Measurements from ENCODE around the gene REXO4.

Gene REXO4

DNA sequence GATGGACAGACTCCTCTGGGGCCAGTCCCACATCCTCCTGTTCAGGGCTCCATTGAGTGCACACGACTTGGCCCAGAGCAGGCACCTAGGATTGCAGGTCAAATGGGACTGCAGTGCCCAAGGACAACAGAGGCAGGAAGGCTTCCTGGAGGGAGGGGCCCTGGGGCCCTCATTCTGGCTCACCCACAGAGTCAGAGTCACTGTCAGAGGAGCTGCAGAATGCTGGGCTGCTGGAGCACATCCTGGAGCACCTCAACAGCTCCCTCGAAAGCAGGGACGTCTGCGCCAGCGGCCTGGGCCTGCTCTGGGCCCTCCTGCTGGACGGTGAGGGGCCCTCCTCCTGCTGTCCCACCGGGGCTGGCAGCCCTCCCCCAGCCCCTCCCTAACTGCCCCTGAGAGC lies 15.1 kb downstream of the REXO4 start:
- DNase-seq (ENCODE audit: low spot score), result no peak
- TF ChIP-seq, protein P1, sequence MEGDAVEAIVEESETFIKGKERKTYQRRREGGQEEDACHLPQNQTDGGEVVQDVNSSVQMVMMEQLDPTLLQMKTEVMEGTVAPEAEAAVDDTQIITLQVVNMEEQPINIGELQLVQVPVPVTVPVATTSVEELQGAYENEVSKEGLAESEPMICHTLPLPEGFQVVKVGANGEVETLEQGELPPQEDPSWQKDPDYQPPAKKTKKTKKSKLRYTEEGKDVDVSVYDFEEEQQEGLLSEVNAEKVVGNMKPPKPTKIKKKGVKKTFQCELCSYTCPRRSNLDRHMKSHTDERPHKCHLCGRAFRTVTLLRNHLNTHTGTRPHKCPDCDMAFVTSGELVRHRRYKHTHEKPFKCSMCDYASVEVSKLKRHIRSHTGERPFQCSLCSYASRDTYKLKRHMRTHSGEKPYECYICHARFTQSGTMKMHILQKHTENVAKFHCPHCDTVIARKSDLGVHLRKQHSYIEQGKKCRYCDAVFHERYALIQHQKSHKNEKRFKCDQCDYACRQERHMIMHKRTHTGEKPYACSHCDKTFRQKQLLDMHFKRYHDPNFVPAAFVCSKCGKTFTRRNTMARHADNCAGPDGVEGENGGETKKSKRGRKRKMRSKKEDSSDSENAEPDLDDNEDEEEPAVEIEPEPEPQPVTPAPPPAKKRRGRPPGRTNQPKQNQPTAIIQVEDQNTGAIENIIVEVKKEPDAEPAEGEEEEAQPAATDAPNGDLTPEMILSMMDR (IDR thresholded peaks at IDR 0.05; ENCODE audit: extremely low read depth, insufficient read depth, missing control alignments), result no peak
- in situ Hi-C loops (cut with MboI; ENCODE audit: low pct_unique_long_range_greater_than_20kb, low sequenced_read_pairs, unreplicated experiment), result no loop called here

DNA sequence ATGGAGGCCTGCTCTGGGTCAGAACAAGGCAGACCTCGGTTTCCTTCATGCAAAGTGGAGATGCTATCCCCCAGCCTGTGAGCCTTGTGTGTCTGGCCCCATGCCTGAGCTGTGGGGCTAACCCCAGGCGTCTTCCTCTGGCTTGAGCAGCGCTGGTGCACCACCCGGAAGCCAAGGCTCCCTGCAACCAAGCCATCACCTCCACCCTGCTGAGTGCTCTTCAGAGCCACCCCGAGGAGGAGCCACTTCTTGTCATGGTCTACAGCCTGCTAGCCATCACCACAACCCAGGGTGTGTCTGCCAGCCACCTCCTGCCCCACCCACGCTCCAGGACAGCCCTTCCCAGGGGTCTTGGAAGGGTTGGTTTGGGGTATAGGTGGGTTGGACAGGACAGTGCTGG lies 16.2 kb downstream of the REXO4 start:
- no peak for DNase-seq (ENCODE audit: low spot score)
- TF ChIP-seq, protein P1 (IDR thresholded peaks at IDR 0.05; ENCODE audit: extremely low read depth, insufficient read depth, missing control alignments), result no peak
- in situ Hi-C loops (cut with MboI; ENCODE audit: low pct_unique_long_range_greater_than_20kb, low sequenced_read_pairs, unreplicated experiment), result no loop called here

DNA sequence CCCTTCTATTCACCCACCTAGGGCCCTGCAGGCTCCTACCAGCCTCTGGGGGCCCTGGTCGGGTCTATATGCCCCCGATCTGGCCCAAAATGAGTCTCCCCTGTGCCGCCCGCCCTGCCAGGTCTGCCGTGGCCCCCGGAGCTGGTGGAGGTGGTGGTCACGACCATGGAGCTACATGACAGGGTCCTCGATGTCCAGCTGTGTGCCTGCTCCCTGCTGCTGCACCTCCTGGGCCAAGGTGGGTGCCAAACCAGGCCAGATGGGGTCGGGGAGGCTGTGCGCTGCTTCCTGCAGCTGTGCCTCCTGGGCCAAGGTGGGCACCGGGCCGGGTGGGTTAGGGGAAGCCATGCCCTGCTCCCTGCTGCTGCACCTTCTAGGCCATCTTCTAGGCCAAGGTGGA lies 17.5 kb downstream of the REXO4 start:
- TF ChIP-seq, protein P1 (IDR thresholded peaks at IDR 0.05; ENCODE audit: extremely low read depth, insufficient read depth, missing control alignments), result no peak
- no peak for DNase-seq (ENCODE audit: low spot score)
- in situ Hi-C loops (cut with MboI; ENCODE audit: low pct_unique_long_range_greater_than_20kb, low sequenced_read_pairs, unreplicated experiment), result no loop called here

DNA sequence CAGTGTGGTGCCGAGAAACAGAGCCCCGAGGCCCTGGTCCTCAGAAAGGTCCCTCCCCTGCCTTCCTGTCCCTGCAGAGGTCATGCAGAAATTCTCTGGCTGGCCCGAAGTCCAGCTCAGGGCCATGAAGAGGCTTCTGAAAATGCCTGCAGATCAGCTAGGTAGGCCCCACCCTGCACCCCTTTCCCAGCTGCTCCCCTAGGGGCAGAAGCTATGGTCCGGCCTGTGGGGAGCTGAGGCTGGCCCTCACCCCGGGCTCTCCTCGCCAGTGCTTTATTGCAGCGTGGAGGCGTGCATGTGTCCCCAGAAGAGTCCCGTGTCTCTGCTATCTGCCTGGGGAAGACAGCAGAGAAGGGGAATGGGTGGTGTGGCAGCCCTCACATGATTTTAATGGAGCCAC lies 19.9 kb downstream of the REXO4 start:
- TF ChIP-seq, protein P1 (IDR thresholded peaks at IDR 0.05; ENCODE audit: extremely low read depth, insufficient read depth, missing control alignments), result no peak
- in situ Hi-C loops (cut with MboI; ENCODE audit: low pct_unique_long_range_greater_than_20kb, low sequenced_read_pairs, unreplicated experiment), result no loop called here
- no peak for DNase-seq (ENCODE audit: low spot score)

DNA sequence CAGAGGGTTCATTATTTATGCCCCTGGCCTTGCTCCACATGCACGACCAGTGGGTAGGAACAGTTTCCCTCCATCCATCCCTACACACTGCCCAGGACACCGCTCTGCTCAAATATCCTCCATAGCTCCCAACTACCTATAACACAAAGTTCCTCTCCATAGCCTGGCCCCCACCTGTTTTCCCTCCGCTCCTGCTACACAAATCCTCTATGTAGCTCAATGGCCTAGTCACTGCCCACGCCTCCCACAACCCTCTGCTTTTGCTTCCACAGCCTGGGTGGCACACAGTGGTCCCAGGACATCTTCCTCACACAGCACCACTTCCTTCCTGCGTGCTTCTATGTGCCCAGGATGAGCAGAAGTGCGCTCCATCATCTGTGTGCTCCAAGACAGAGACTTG lies 20.4 kb downstream of the REXO4 start:
- no peak for DNase-seq (ENCODE audit: low spot score)
- in situ Hi-C loops (cut with MboI; ENCODE audit: low pct_unique_long_range_greater_than_20kb, low sequenced_read_pairs, unreplicated experiment), result no loop called here
- TF ChIP-seq, protein P1 (IDR thresholded peaks at IDR 0.05; ENCODE audit: extremely low read depth, insufficient read depth, missing control alignments), result no peak

DNA sequence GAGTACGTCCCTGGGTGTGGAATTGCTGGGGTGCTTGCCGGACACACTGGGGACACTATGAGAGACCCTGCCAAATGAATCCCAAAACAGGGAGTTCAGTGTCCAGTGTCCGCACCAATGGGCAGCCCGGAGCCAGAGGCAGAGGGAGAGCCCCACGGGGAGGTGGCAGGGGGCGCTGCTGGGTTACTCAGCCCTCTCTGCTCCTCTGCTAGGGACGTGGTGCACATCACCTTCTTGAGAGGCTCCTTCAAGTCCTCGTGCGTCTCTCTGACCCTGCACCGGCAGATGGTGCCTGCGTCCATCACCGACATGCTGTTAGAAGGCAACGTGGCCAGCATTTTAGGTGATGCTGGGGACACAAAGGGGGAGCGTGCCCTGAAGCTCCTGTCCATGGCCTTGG lies 20.9 kb downstream of the REXO4 start:
- no peak for DNase-seq (ENCODE audit: low spot score)
- in situ Hi-C loops (cut with MboI; ENCODE audit: low pct_unique_long_range_greater_than_20kb, low sequenced_read_pairs, unreplicated experiment), result no loop called here
- TF ChIP-seq, protein P1 (IDR thresholded peaks at IDR 0.05; ENCODE audit: extremely low read depth, insufficient read depth, missing control alignments), result peak; percentile 40

DNA sequence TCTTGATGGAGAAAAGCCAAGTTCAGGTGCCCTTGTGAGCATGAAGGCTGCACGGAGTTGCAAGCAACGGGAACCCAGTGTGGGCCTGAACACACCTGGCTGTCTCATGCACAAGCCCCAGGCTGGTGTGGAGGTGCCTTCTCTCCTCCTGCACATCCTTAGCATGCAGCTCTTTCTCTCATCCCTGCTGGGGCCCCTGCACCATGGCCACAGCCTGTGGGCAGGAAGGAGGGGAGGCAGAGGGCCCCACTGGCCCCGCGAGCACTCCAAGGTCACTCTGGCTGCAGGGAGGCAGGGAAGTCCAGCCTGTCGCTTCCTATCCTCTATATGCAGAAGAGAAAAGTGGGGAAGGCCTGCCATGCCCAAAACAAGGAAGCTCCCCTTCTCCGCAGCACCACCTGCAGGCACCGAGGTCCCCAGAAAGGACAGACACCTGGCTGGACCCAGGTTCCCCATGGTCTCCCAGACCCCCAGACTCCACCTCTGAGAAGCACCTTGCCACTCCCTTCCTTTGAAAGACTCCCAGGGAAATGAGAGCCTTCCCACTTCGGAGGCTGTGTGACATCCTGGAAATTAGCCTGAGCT lies 23.0 kb downstream of the REXO4 start:
- in situ Hi-C loops (cut with MboI; ENCODE audit: low pct_unique_long_range_greater_than_20kb, low sequenced_read_pairs, unreplicated experiment), result no loop called here
- TF ChIP-seq, protein P1 (IDR thresholded peaks at IDR 0.05; ENCODE audit: extremely low read depth, insufficient read depth, missing control alignments), result no peak
- no peak for DNase-seq (ENCODE audit: low spot score)
